Midbrain (tissue), 1 donor: ENCODE results near the gene GDF10.

Source experiments
- DNase-seq: peaks from one replicate; lab custom pipeline; 2025; lab: John Stamatoyannopoulos, UW

Gene GDF10

GRCh38 chr10:47334466-47335295, 34.7 kb downstream of the GDF10 start:
- no peak for DNase-seq

GRCh38 chr10:47335906-47336305, 35.9 kb downstream of the GDF10 start:
- no peak for DNase-seq

- no peak for DNase-seq
Observed at GRCh38 chr10:47336387-47337134, 36.6 kb downstream of the GDF10 start.

- DNase-seq = no peak
Observed at GRCh38 chr10:47337310-47337709, 37.3 kb downstream of the GDF10 start.

- no peak for DNase-seq
Observed at GRCh38 chr10:47339186-47339735, 39.3 kb downstream of the GDF10 start.

GRCh38 chr10:47339759-47340607, 40.0 kb downstream of the GDF10 start:
- no peak for DNase-seq

GRCh38 chr10:47340608-47341170, 40.7 kb downstream of the GDF10 start:
- peak; percentile 40 for DNase-seq

GRCh38 chr10:47344996-47345870, 45.2 kb downstream of the GDF10 start:
- DNase-seq = no peak

- no peak for DNase-seq
Observed at GRCh38 chr10:47346581-47347302, 46.7 kb downstream of the GDF10 start.

GRCh38 chr10:47347303-47347675, 47.3 kb downstream of the GDF10 start:
- DNase-seq = no peak

GRCh38 chr10:47348138-47348651, 48.2 kb downstream of the GDF10 start, which contains the start of gene RBP3:
TSS of gene RBP3 (plus strand) at chr10:47348363. CDS start at chr10:47348485, 122 bp downstream.
- DNase-seq = no peak

GRCh38 chr10:47348661-47349470, 48.9 kb downstream of the GDF10 start:
- no peak for DNase-seq

- no peak for DNase-seq
Observed at GRCh38 chr10:47349516-47349915, 49.5 kb downstream of the GDF10 start.

GRCh38 chr10:47349941-47350371, 50.0 kb downstream of the GDF10 start:
- no peak for DNase-seq

- no peak for DNase-seq
Observed at GRCh38 chr10:47350671-47351640, 51.0 kb downstream of the GDF10 start.

GRCh38 chr10:47351899-47352815, 52.2 kb downstream of the GDF10 start:
- DNase-seq = no peak
